Heart left ventricle (tissue), 16 donors: ENCODE data around the gene POTEF. TPM values are rescaled to one million over a fixed set of nuclear protein-coding genes. Genes with fewer than 3 reads are reported as not detected.
"Not testable (repeated sequence)": the region's sequence is repeated elsewhere in the genome, so short reads cannot be mapped to it uniquely, and the experiment has no call there.

Experiments used
- ATAC-seq, 4 donors: fragments of 200-7000 bp; cut with Tn5 transposase; one replicate each; pipeline ENCODE4 v1.9.1; 2020 to 2022; ENCODE audit warnings: moderate library complexity in 4 of 4, mild to moderate bottlenecking in 3 of 4, moderate number of reproducible peaks in 1 of 4
- DNase-seq, 5 donors: peaks; one replicate each; pipeline ENCODE4 v3.0.0-alpha.2; 2020
- H3K27ac ChIP-seq, 12 donors: fragments of 200-600 bp; sonication (generic) in 4 of 12; one replicate each; pipeline versions ENCODE4 v1.5.0 to v1.8.0; 2016 to 2022; ENCODE audit warnings: mild to moderate bottlenecking in 2 of 12
- H3K27me3 ChIP-seq, 9 donors: fragments of 200-600 bp; sonication (generic) in 2 of 9; one replicate each; pipeline versions ENCODE4 v1.5.1 to v1.8.0; 2016 to 2022; ENCODE audit warnings: mild to moderate bottlenecking in 3 of 9
- H3K36me3 ChIP-seq, 9 donors: fragments of 200-600 bp; sonication (generic) in 2 of 9; one replicate each; pipeline versions ENCODE4 v1.5.0 to v1.8.0; 2018 to 2022; ENCODE audit warnings: mild to moderate bottlenecking in 2 of 9
- H3K4me1 ChIP-seq, 12 donors: fragments of 200-600 bp; sonication (generic) in 4 of 12; one replicate each; pipeline versions ENCODE4 v1.5.0 to v1.8.0; 2016 to 2022; ENCODE audit warnings: mild to moderate bottlenecking in 3 of 12
- H3K4me3 ChIP-seq, 12 donors: fragments of 200-600 bp; sonication (generic) in 4 of 12; one replicate each; pipeline versions ENCODE4 v1.5.0 to v1.8.0; 2017 to 2022; ENCODE audit warnings: mild to moderate bottlenecking in 9 of 12, moderate library complexity in 4 of 12
- H3K9me3 ChIP-seq, 12 donors: fragments of 200-600 bp; sonication (generic) in 4 of 12; one replicate each; pipeline versions ENCODE4 v1.5.0 to v1.8.0; 2016 to 2022; ENCODE audit warnings: mild to moderate bottlenecking in 1 of 12
- POLR2A ChIP-seq, 2 donors: fragments of 450-650 bp; IDR thresholded peaks; one replicate each; pipeline ENCODE4 v1.6.1; 2017; ENCODE audit warnings: antibody characterized with exemption in 2 of 2, mild to moderate bottlenecking in 2 of 2, moderate library complexity in 2 of 2
- WGBS, 4 donors: extraction: QIAGEN DNeasy Blood & Tissue Kit in 2 of 4; methylation state at CpG; one replicate each; pipeline versions ENCODE4 v1.1.5 to v1.1.7; 2013 to 2018; 5-methylcytosine and 5-hydroxymethylcytosine counted together
- intact Hi-C, 10 donors: fragments of 100-400 bp; cut with DNase I; formaldehyde crosslinking; loops; one replicate each; pipeline versions ENCODE4 v1.11.1 to v1.14.2; 2022
- polyA plus RNA-seq, 2 donors: library from polyadenylated mRNA; stranded (reverse); fragments of 200-250 nt; gene quantifications; one replicate each; pipeline ENCODE4 v1.2.3, GENCODE V29; 2013
- total RNA-seq, 9 donors: library from RNA; depleted of rRNA in 2 of 9; stranded (reverse); fragments of >200 nt in 2 of 9; fragmentation: NEBNext Ultra II Directional in 3 of 9; extraction: Animal tissue kit (Norgen Biotek cat#: 25700) in 3 of 9; gene quantifications; one replicate each; pipeline versions ENCODE4 v1.1.0 to v1.2.4, GENCODE V29; 2016 to 2023
- TF ChIP-seq, protein P1 (sequence below), 12 donors: fragments of 200-600 bp; sonication (generic) in 4 of 12; IDR thresholded peaks; one replicate each; pipeline versions ENCODE4 v1.5.0 to v1.8.0; 2018 to 2022; ENCODE audit warnings: antibody characterized with exemption in 12 of 12, mild to moderate bottlenecking in 5 of 12
- donor health status: ischemic (EF 13 %, LVEDD 7.1; RV severe dilation, severe dysfunction).
- donor health status: healthy with polysubstance abuse.
- donor health status: DM: no; HTN: yes; CAD: no.
- donor health status: DM: no; HTN: no; CAD: no.
- donor health status: ischemic (EF 25% LVEDD 6.9; RV normal size, moderate dysfunction).
- donor health status: ischemic (EF 25% LVEDD 5.7; RV mildly dilated, moderate dysfunction).
- donor health status: healthy.
- donor health status: DM: yes; HTN: yes; CAD: no.
- donor health status: ischemic (EF 35%, LVEDD 5.7; RV mildly dilated, moderate dysfunction).
- donor health status: nonischemic (EF 11% LVEDD 7.7; RV severe dilation, severe dysfunction).
- donor health status: DM: yes; HTN: yes; CAD: no.
- donor health status: PGD.
- donor health status: ischemic (EF 29% LVEDD 5.4; RV normal size, mild dysfunction).
- donor health status: nonischemic (EF 23%, LVEDD 6.1; RV moderate dilation, normal function).

Gene POTEF
- total and polyA plus RNA-seq, 11 donors, result not detected

DNA sequence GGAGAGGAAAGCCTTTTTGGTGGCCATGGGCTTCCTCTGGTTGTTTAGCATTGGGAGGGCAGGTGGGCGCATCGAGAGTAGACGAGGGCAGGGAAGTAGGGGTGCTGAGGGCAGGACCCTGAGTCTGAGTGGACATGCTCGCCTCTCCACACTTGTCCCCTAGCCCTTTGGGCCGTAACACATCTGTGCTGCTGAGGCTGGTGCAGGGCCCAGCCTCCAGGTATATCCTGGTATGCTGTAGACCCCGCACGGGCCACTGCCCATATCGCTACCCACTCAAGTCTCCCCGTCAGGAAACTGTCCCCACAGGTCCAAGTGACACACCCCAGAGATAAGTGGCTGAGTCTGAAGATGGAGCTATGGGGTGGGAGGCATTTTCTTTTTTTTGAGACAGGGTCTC, 29.6 kb upstream of the POTEF start:
- Histone ChIP-seq H3K36me3 (peaks cover 0 to 43% (median 24%) of the 10 kb centered on the region in 9 donors), H3K4me1 (peaks cover 0 to 16% (median 0%) of the 10 kb centered on the region in 12 donors), H3K27me3 (no peaks in the 10 kb centered on the region), H3K4me3 (no peak overlapping the region), H3K27ac (no peak overlapping the region), H3K9me3 (no peaks in the 10 kb centered on the region)
- intact Hi-C loops, result loop anchor here in 5 of 10 donors (5.0 to 10.0 kb wide), 2 partner anchors 174 to 176 kb away; no protein-coding TSS in a partner anchor
- no peak for TF ChIP-seq POLR2A (IDR thresholded peaks at IDR 0.05)
- TF ChIP-seq, protein P1, sequence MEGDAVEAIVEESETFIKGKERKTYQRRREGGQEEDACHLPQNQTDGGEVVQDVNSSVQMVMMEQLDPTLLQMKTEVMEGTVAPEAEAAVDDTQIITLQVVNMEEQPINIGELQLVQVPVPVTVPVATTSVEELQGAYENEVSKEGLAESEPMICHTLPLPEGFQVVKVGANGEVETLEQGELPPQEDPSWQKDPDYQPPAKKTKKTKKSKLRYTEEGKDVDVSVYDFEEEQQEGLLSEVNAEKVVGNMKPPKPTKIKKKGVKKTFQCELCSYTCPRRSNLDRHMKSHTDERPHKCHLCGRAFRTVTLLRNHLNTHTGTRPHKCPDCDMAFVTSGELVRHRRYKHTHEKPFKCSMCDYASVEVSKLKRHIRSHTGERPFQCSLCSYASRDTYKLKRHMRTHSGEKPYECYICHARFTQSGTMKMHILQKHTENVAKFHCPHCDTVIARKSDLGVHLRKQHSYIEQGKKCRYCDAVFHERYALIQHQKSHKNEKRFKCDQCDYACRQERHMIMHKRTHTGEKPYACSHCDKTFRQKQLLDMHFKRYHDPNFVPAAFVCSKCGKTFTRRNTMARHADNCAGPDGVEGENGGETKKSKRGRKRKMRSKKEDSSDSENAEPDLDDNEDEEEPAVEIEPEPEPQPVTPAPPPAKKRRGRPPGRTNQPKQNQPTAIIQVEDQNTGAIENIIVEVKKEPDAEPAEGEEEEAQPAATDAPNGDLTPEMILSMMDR (IDR thresholded peaks at IDR 0.05), result no peak
- DNase-seq (no peak), ATAC-seq (no peak)
- WGBS, 4 donors, result 87 to 96% (median 90%) methylated on average over 9 of the region's 9 CpGs

- DNase-seq, H3K4me3 ChIP-seq, ATAC-seq, H3K9me3 ChIP-seq, H3K27ac ChIP-seq, H3K27me3 ChIP-seq: not testable (repeated sequence)
- H3K4me1 ChIP-seq, result peaks cover 0 to 16% (median 0%) of the 10 kb centered on the region in 12 donors
- intact Hi-C loops, result loop anchor here in 6 of 10 donors (2.0 to 10.0 kb wide), 3 partner anchors 174 to 177 kb away; no protein-coding TSS in a partner anchor
- peaks cover 0 to 42% (median 25%) of the 10 kb centered on the region in 9 donors for H3K36me3 ChIP-seq
- 71 to 74% (median 74%) methylated on average over 12 to 13 of the region's 13 CpGs for WGBS, 4 donors
These were observed 28.9 kb upstream of the POTEF start for GRCh38 chr2:130157825-130158514.

DNA sequence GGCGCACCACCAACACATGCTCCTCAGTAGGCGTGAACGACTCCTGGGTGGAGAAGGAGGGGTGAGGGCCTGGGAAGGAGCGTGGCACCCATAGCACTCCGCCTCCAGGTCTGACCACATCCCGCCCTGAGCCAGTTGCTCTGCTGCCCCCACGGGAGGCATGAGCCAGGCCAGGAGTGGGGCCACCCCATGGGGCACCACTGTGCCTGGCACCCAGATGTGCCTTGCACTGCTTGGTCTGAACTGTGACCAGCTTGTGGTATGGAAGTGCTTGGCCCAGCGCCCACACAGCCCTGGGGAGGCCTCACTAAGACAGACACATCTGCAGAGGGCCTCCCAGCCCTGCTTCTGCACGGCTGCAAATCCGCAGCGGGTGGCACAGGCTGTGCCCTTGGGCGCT, 28.3 kb upstream of the POTEF start:
- ATAC-seq, H3K27ac ChIP-seq, H3K9me3 ChIP-seq, H3K4me3 ChIP-seq, H3K27me3 ChIP-seq, DNase-seq: not testable (repeated sequence)
- WGBS, 4 donors, result 82 to 89% (median 85%) methylated on average over 4 to 11 of the region's 12 CpGs
- intact Hi-C loops, result loop anchor here in 6 of 10 donors (2.0 to 10.0 kb wide), 3 partner anchors 175 to 177 kb away; no protein-coding TSS in a partner anchor
- Histone ChIP-seq H3K36me3 (peaks cover 0 to 41% (median 25%) of the 10 kb centered on the region in 9 donors), H3K4me1 (peaks cover 0 to 16% (median 0%) of the 10 kb centered on the region in 12 donors)

DNA sequence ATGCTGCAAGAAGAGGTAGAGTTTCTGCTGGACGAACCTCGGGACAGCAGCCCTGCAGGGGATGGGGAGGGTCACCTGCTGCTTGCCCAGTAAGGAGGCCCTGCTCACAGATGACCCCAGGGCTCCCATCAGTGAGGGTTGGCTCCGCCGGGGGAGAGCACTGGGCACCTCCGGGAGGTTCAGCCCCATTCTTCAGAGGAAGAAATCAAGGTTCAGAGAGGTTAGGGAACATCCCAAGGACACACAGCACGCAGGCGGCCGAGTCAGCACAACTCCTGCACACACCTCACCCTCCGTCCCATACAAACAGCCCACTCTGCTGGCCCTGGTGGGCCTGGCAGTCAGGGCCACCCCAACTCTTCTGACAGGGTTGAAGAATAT, 27.6 kb upstream of the POTEF start:
- H3K4me1 ChIP-seq, result peaks cover 0 to 16% (median 0%) of the 10 kb centered on the region in 12 donors
- TF ChIP-seq POLR2A (IDR thresholded peaks at IDR 0.05), result no peak
- TF ChIP-seq, protein P1 (IDR thresholded peaks at IDR 0.05), result no peak
- WGBS, 4 donors, result 81 to 94% (median 91%) methylated on average over 6 to 9 of the region's 9 CpGs
- no peaks in the 10 kb centered on the region for H3K27me3 ChIP-seq
- no peak overlapping the region for H3K27ac ChIP-seq
- H3K36me3 ChIP-seq, result peaks cover 0 to 47% (median 28%) of the 10 kb centered on the region in 9 donors
- ATAC-seq (no peak), DNase-seq (no peak)
- no peaks in the 10 kb centered on the region for H3K9me3 ChIP-seq
- intact Hi-C loops, result loop anchor here in 6 of 10 donors (2.0 to 10.0 kb wide), 3 partner anchors 176 to 178 kb away; no protein-coding TSS in a partner anchor
- no peak overlapping the region for H3K4me3 ChIP-seq

DNA sequence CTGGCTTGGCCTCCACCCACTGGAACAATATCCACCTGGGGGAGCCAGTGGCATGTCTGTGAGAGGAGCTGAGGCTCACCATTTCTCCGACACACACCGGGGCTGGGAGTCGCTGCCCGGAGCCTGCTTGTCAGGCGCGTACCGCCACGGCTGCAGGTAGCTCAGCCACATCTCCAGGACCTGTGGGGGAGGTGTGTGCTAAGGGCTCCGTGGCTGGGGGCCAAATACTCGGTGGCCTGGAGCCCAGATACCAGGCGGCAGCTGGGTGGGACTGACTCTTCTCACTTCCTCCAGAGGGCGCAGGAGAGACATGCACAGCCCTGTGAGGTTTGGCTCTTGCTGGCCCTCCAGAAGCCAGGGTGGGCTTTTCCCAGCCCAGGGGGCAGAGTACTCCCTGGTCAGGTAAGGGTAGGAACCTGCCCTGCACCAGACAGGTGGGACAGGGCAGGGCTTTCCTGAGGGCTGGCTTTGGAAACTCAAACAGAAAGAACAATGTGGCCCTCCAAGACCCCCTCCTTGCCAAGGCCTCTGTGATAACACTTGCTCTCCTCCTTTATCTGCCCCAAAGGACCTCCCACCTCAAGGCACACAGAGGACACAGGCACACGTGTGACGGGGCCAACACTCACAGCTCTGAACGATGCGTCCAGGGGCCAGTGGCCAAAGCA, 27.1 kb upstream of the POTEF start:
- H3K27me3 ChIP-seq, H3K9me3 ChIP-seq, H3K4me3 ChIP-seq, H3K27ac ChIP-seq: not testable (repeated sequence)
- DNase-seq (peak; percentile 54 to 80 (median 74)), ATAC-seq (peak; percentile 55 to 76 (median 68))
- WGBS, 4 donors, result 19 to 45% (median 38%) methylated on average over 5 to 16 of the region's 16 CpGs
- H3K4me1 ChIP-seq, result peaks cover 0 to 12% (median 0%) of the 10 kb centered on the region in 12 donors
- intact Hi-C loops, result loop anchor here in 6 of 10 donors (2.0 to 10.0 kb wide), 3 partner anchors 176 to 179 kb away; no protein-coding TSS in a partner anchor
- TF ChIP-seq, protein P1 (IDR thresholded peaks at IDR 0.05), result peak; percentile 38 to 69 (median 56)
- peaks cover 0 to 46% (median 28%) of the 10 kb centered on the region in 9 donors for H3K36me3 ChIP-seq
